ENCODE data around the gene CES2.

- TF ChIP-seq CTCF (IDR thresholded peaks at IDR 0.05): no peak
- no peak for TF ChIP-seq POLR2A (IDR thresholded peaks at IDR 0.05)
Observed at GRCh38 chr16:66913711-66914110, 21.6 kb upstream of the CES2 start.
